Muscle layer of duodenum (tissue), 2 donors: Measurements from ENCODE around the gene GPRASP2.

Experiments used
- H3K27ac ChIP-seq: one replicate; pipeline ENCODE4 v1.7.0; 2013; ENCODE audit warnings: mild to moderate bottlenecking, low read length
- H3K27me3 ChIP-seq: one replicate; pipeline ENCODE4 v1.7.0; 2013; ENCODE audit warnings: low read depth, mild to moderate bottlenecking, control low read depth, low read length
- H3K36me3 ChIP-seq, 2 donors: one replicate each; pipeline ENCODE4 v1.7.0; 2013; ENCODE audit warnings: low read length in 2 of 2, control low read depth in 1 of 2, mild to moderate bottlenecking in 1 of 2; ENCODE audit not compliant: insufficient read depth in 2 of 2, control insufficient read depth in 1 of 2
- H3K4me1 ChIP-seq, 2 donors: one replicate each; pipeline ENCODE4 v1.7.0; 2013; ENCODE audit warnings: low read length in 2 of 2, mild to moderate bottlenecking in 2 of 2, control low read depth in 1 of 2, moderate library complexity in 1 of 2; ENCODE audit not compliant: insufficient read depth in 2 of 2, control insufficient read depth in 1 of 2
- H3K4me3 ChIP-seq, 2 donors: one replicate each; pipeline ENCODE4 v1.7.0; 2013; ENCODE audit warnings: low read length in 2 of 2, low read depth in 1 of 2, mild to moderate bottlenecking in 1 of 2
- H3K9me3 ChIP-seq, 2 donors: one replicate each; pipeline ENCODE4 v1.7.0; 2013; ENCODE audit warnings: low read length in 2 of 2, control low read depth in 1 of 2, mild to moderate bottlenecking in 1 of 2; ENCODE audit not compliant: control insufficient read depth in 1 of 2
- donor health status: healthy.

GPRASP2 gene

DNA sequence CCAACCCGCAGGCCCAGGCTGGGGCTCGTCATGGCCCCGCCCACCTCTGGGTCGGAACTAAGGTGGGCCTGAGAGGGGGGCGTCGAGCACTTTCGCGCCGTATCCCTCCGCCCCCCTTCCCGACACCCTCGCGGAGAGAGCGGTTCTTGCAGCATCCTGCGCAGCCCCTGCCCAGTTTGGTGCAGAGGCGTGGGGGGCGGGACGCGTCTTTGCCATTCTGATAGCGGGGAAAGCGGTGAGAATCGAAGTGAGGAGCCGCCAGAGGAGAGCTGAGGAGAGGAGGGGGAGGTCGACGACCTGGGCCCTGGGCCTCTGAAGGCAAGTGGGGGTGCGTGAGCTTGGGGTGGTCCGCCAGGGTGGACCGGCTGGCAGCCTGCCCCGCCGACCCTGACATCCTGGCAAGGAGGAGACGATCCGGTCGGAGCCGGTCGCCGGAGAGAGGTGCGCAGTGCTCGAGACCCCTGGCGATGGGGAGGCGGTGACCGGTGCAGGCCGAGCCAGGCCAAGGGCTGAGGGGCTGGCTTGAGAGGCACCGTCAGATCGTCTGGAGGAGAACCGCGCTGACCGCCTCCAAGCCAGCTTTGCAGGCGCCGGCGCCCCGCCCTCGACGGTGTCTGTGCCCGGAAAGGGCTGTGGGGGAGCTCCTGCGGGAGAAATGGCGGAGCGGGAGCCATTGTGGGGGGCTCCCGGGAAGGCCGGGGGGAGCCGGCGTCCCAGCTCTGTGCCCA, 33.8 kb downstream of the GPRASP2 start:
- H3K27me3 ChIP-seq, result no peaks in the 10 kb centered on the region
- H3K36me3 ChIP-seq, result no peaks in the 10 kb centered on the region
- H3K9me3 ChIP-seq, result no peaks in the 10 kb centered on the region
- H3K4me3 ChIP-seq, result peak overlapping the region; percentile 55 to 69
- no peak overlapping the region for H3K27ac ChIP-seq
- no peaks in the 10 kb centered on the region for H3K4me1 ChIP-seq

DNA sequence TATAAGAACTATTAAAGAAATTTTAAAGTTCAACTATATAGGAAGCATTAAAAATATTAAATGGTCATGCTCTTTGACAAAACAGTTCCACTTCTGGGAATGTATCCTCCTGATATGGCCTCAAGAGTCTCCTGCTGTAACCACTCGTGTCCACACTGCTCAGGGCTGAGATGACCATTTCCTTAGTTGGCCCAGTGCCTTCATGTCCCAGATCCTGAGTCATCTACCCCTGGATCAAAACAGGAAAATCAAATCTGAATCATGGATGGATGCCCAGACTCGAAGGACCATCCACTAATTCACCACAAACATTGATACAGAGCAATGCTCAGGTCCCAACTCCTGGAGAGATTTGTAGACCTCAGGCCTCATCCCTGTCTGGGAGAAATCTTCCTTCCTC, 53.0 kb downstream of the GPRASP2 start:
- Histone ChIP-seq H3K36me3 (no peaks in the 10 kb centered on the region), H3K4me1 (peaks cover 0 to 7% of the 10 kb centered on the region in 2 donors), H3K27ac (peak overlapping the region; percentile 69), H3K9me3 (no peaks in the 10 kb centered on the region), H3K4me3 (no peak overlapping the region), H3K27me3 (no peaks in the 10 kb centered on the region)

DNA sequence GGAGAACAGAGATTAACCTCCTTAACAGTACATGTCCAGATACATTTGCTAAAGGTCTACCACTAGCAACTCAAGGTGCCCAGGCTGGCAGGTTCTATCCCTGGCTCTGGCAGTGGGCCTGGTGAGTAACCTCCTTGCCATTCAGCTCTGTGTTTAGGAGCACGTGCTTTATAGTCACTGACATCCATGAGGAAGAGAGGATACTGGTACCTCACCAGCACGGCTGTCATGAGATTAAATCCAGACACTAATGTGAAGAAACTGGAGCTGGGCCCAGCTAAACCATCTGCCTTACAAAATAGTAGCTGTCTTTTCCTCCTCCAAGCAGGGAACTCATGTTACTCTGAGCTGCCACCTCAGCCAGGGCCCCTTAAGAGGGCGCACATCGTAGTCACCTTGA, 53.6 kb downstream of the GPRASP2 start:
- Histone ChIP-seq H3K27me3 (no peaks in the 10 kb centered on the region), H3K36me3 (no peaks in the 10 kb centered on the region), H3K9me3 (no peaks in the 10 kb centered on the region), H3K4me1 (peaks cover 0 to 7% of the 10 kb centered on the region in 2 donors), H3K27ac (peak overlapping the region; percentile 69), H3K4me3 (no peak overlapping the region)

DNA sequence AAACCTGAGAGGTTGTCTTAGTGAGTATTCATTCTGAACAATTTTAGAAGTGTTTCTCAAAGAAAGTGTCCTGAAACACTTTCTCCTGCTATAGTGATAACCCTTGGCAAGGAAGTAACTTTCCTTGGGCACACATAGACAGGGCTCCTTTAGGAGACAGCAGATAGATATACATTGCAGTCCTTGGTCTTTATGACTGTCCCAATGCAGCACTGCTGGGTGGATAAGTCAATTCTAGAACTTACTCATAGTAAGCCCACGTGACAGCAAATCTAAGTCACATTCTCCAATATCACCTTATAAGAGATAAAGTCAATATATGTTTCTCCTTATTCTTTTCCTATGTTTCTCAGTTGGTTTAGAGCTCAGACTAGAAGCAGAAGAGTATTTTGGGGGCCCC, 55.0 kb downstream of the GPRASP2 start:
- H3K4me3 ChIP-seq, result no peak overlapping the region
- H3K4me1 ChIP-seq, result peaks cover 0 to 7% of the 10 kb centered on the region in 2 donors
- H3K27me3 ChIP-seq, result no peaks in the 10 kb centered on the region
- H3K27ac ChIP-seq, result no peak overlapping the region
- H3K36me3 ChIP-seq, result no peaks in the 10 kb centered on the region
- H3K9me3 ChIP-seq, result no peaks in the 10 kb centered on the region
